Measurements from ENCODE around the gene SMIM38.

- no peak for TF ChIP-seq SIN3A (IDR thresholded peaks at IDR 0.05; ENCODE audit: borderline replicate concordance, insufficient read depth, low read length)
- no peak for TF ChIP-seq FOXP2 (optimal IDR thresholded peaks at IDR 0.05; ENCODE audit: borderline replicate concordance, extremely low read depth, extremely low read length, insufficient read depth)
- TF ChIP-seq TAF1 (IDR thresholded peaks at IDR 0.05; ENCODE audit: borderline replicate concordance, insufficient read depth, low read length) = no peak
- no peak for TF ChIP-seq REST (IDR thresholded peaks at IDR 0.05; ENCODE audit: insufficient read depth in 1 of 2, low read depth in 2 of 2, low read length in 2 of 2)
- no peak for TF ChIP-seq POLR2AphosphoS5 (IDR thresholded peaks at IDR 0.05; ENCODE audit: low read depth, low read length)
Observed at GRCh38 chr11:69201764-69202370, 46.1 kb downstream of the SMIM38 start.

All from PFSK-1 (cell line).